ENCODE data around the gene GIPC3.

DNA sequence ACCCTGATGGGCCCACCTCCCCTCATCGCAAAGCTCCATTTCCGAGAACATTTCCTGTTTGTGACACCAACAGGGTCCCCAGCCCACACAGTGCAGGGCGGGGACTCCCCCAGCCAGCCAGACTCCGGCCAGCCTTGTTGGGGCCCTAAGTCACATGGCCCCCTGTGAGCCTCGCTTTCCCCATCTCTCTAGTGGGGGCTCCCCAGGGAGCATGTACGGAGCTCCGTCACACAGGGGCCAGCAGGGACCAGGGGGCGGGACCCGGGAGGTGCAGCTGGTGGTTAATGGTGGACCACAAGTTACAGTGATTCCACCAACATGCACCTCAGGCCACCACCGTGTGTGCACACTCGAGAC, 19.7 kb downstream of the GIPC3 start:
- TF ChIP-seq, protein P1, sequence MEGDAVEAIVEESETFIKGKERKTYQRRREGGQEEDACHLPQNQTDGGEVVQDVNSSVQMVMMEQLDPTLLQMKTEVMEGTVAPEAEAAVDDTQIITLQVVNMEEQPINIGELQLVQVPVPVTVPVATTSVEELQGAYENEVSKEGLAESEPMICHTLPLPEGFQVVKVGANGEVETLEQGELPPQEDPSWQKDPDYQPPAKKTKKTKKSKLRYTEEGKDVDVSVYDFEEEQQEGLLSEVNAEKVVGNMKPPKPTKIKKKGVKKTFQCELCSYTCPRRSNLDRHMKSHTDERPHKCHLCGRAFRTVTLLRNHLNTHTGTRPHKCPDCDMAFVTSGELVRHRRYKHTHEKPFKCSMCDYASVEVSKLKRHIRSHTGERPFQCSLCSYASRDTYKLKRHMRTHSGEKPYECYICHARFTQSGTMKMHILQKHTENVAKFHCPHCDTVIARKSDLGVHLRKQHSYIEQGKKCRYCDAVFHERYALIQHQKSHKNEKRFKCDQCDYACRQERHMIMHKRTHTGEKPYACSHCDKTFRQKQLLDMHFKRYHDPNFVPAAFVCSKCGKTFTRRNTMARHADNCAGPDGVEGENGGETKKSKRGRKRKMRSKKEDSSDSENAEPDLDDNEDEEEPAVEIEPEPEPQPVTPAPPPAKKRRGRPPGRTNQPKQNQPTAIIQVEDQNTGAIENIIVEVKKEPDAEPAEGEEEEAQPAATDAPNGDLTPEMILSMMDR (IDR thresholded peaks at IDR 0.05), result no peak
- no peak for TF ChIP-seq POLR2A (IDR thresholded peaks at IDR 0.05)

Data from body of pancreas (tissue), 4 donors.